Astrocyte (in vitro differentiated cells and primary cell): Measurements from ENCODE around the gene PBOV1.

ENCODE experiments used
- EZH2 ChIP-seq: IDR thresholded peaks from 2 replicates; pipeline ENCODE4 v1.6.1; 2012; ENCODE audit warnings: mild to moderate bottlenecking, low read length, inconsistent platforms; ENCODE audit not compliant: insufficient read depth
- TF ChIP-seq, protein P1 (sequence below): IDR thresholded peaks from 2 replicates; pipeline ENCODE4 v1.5.1; 2011; ENCODE audit warnings: low read depth, mild to moderate bottlenecking, inconsistent platforms, low read length, moderate library complexity; ENCODE audit not compliant: insufficient read depth

- TF ChIP-seq, protein P1, sequence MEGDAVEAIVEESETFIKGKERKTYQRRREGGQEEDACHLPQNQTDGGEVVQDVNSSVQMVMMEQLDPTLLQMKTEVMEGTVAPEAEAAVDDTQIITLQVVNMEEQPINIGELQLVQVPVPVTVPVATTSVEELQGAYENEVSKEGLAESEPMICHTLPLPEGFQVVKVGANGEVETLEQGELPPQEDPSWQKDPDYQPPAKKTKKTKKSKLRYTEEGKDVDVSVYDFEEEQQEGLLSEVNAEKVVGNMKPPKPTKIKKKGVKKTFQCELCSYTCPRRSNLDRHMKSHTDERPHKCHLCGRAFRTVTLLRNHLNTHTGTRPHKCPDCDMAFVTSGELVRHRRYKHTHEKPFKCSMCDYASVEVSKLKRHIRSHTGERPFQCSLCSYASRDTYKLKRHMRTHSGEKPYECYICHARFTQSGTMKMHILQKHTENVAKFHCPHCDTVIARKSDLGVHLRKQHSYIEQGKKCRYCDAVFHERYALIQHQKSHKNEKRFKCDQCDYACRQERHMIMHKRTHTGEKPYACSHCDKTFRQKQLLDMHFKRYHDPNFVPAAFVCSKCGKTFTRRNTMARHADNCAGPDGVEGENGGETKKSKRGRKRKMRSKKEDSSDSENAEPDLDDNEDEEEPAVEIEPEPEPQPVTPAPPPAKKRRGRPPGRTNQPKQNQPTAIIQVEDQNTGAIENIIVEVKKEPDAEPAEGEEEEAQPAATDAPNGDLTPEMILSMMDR, result no peak
- no peak for TF ChIP-seq EZH2
These were observed 16.9 kb upstream of the PBOV1 start for GRCh38 chr6:138235205-138235604.
